ENCODE measurements around the gene NCKAP5. TPM values are rescaled to one million over a fixed set of nuclear protein-coding genes. Genes with fewer than 3 reads are reported as not detected.

Gene NCKAP5
- total and polyA plus RNA-seq, 8 donors, result 4.0 to 22.1 (median 14.4) TPM

DNA sequence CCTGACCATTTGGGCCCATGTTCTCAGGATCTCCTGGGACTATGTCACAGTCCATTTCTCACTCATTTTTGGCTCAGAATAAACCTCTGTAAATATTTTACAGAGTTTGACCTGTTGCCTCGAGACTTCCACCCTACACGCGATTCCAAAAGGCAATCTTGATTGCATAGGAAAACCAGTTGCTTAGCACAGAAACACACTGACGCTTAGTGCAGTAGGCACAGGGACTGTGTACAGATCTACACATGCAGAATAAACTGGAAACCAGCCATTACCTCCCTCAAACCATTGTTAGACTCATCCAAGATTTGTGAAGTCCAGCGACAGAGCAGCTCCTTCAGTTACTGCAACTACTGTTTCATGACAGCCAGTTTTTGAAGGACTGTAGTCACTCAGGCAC lies 73.0 kb downstream of the NCKAP5 start:
- Histone ChIP-seq H3K36me3 (no peaks in the 10 kb centered on the region), H3K27me3 (no peaks in the 10 kb centered on the region), H3K4me3 (no peak overlapping the region), H3K4me1 (no peaks in the 10 kb centered on the region), H3K27ac (no peak overlapping the region), H3K9me3 (no peaks in the 10 kb centered on the region)
- ATAC-seq, result no peak
- DNase-seq, result peak in 1 of 4 donors; percentile 24
- TF ChIP-seq, protein P1, sequence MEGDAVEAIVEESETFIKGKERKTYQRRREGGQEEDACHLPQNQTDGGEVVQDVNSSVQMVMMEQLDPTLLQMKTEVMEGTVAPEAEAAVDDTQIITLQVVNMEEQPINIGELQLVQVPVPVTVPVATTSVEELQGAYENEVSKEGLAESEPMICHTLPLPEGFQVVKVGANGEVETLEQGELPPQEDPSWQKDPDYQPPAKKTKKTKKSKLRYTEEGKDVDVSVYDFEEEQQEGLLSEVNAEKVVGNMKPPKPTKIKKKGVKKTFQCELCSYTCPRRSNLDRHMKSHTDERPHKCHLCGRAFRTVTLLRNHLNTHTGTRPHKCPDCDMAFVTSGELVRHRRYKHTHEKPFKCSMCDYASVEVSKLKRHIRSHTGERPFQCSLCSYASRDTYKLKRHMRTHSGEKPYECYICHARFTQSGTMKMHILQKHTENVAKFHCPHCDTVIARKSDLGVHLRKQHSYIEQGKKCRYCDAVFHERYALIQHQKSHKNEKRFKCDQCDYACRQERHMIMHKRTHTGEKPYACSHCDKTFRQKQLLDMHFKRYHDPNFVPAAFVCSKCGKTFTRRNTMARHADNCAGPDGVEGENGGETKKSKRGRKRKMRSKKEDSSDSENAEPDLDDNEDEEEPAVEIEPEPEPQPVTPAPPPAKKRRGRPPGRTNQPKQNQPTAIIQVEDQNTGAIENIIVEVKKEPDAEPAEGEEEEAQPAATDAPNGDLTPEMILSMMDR (IDR thresholded peaks at IDR 0.05), result no peak
- intact Hi-C loops (cut with DNase I), result no loop called here

DNA sequence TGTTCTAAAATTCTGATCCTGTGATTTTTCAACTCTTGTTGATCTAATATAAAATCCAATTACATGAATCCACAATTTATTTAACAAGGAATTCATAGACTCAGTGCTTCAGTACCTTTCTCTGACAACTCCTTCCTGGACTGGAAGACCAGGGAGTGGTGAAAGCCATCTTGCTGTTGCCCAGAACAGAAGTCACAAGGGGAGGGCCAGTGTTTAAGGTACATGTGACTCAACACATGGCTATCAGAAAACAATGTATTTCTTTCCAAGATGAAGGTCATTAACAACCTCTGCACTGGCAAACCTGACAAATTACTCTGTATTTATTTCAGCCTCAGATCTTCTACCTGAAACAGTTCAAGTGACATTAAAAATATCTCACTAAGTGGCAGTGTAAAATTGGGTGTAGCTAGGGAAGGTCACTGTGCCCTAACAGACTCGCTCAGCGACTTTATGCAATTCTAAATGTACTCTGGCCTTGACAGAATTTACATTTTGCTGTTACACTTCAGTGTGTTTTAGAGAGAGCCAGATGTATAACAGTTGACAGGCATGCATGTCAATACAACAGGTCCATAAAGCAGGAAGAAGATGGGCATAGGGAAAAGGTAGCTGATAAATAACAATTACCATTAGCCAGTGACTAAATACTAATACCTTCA lies 75.4 kb downstream of the NCKAP5 start:
- Histone ChIP-seq H3K36me3 (no peaks in the 10 kb centered on the region), H3K27ac (no peak overlapping the region), H3K9me3 (no peaks in the 10 kb centered on the region), H3K4me1 (no peaks in the 10 kb centered on the region), H3K4me3 (no peak overlapping the region), H3K27me3 (no peaks in the 10 kb centered on the region)
- TF ChIP-seq, protein P1 (IDR thresholded peaks at IDR 0.05), result no peak
- intact Hi-C loops (cut with DNase I), result no loop called here
- DNase-seq (no peak), ATAC-seq (no peak)

DNA sequence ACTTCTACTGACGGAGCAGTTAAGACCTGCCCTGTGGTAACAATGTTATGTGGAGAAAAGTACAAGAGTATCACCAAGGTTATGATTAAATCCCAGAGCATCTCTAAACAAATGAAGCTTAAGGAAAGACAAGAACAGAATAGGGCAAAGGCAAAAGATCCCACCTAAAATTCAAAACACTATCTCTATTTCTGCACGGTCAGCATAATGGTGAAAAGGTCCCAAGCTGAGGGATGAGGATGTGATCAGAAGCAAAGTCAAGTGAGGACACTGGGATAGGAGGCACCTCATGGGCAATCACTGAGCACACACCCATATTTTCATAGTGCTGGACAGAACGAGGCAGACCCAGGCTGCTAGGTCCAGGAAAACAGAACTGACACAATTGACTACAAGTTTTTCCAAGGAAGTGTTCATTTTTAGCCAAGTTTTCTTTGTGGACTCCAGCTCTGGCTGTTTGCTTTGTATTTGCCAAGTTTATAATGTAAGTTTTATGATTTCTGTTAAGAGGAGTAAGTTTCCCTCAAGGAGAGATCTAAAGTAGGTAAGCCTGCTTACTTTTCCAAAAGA lies 77.8 kb downstream of the NCKAP5 start:
- intact Hi-C loops (cut with DNase I), result no loop called here
- TF ChIP-seq, protein P1 (IDR thresholded peaks at IDR 0.05), result no peak
- Histone ChIP-seq H3K36me3 (no peaks in the 10 kb centered on the region), H3K4me3 (no peak overlapping the region), H3K9me3 (no peaks in the 10 kb centered on the region), H3K27me3 (no peaks in the 10 kb centered on the region), H3K27ac (no peak overlapping the region), H3K4me1 (no peaks in the 10 kb centered on the region)
- DNase-seq, result peak in 1 of 4 donors; percentile 24
- no peak for ATAC-seq

DNA sequence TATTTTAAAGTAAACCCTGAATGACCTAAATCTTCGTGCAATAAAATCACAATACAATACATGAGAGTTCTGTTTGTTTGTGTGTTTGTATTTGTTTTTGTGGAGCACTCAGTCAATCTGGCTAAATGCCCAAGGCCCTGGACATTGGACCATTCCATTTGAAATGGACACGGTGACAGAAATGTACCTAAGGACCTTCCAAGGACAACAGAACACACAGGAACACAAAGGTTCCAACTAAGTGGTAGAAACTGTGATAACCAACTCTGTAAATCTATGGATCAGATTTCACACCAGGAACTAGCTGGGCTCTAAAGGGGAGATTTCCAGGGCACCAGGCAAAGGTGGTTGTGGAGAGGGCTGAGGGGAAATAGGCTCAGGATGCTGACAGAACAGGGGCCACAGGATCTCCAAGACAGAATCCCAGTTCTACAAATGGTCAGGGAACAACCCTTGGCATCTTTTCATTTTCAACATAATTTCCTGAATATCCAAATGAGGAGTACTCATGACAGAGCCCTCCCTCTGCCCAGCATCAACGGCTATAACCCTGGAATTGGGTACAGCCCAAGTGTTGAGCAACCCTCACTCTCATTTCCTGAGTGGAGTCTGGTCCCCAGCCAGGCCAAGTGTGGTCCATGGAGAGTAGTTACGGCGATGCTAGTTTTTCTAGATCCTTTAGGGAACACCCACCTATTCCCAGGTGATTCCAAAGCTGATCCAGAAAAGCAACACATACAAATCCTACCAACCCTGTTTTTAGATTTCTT lies 78.4 kb downstream of the NCKAP5 start:
- Histone ChIP-seq H3K27me3 (no peaks in the 10 kb centered on the region), H3K9me3 (no peaks in the 10 kb centered on the region), H3K27ac (no peak overlapping the region), H3K4me3 (no peak overlapping the region), H3K4me1 (no peaks in the 10 kb centered on the region), H3K36me3 (no peaks in the 10 kb centered on the region)
- DNase-seq (peak in 2 of 4 donors; percentile 28 to 57), ATAC-seq (peak; percentile 54)
- TF ChIP-seq, protein P1 (IDR thresholded peaks at IDR 0.05), result no peak
- intact Hi-C loops (cut with DNase I), result no loop called here

- Histone ChIP-seq H3K9me3 (no peaks in the 10 kb centered on the region), H3K27me3 (no peaks in the 10 kb centered on the region), H3K4me3 (no peak overlapping the region), H3K4me1 (no peaks in the 10 kb centered on the region), H3K36me3 (no peaks in the 10 kb centered on the region), H3K27ac (no peak overlapping the region)
- DNase-seq, result no peak
- no peak for ATAC-seq
- TF ChIP-seq, protein P1 (IDR thresholded peaks at IDR 0.05), result no peak
- intact Hi-C loops (cut with DNase I), result no loop called here
Observed at GRCh38 chr2:133489146-133489545, 79.1 kb downstream of the NCKAP5 start.
